ENCODE data around the gene ATP2B2.

Gene ATP2B2

GRCh38 chr3:10510086-10510742, 4.8 kb upstream of the ATP2B2 start:
- no peak for DNase-seq

DNA sequence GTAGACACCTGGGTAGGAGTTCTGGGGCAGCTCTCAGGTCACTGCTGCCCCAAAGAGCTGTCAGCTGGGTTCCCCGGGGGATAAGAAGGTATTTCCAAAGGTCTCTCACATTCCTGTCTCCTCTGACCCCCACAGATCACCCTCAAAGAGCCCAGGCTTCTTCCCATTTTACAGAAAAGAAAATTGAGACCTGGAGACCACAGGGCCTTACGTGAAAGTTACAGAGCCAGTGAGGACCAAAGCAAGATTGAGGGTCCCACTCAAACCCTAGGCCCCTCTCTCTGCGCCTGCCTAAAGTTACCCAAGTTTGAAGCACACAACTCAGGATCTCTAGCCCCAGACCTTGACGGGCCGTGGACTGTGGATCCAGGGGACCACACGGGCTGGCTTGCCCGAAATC, 3.9 kb upstream of the ATP2B2 start:
- DNase-seq = no peak

GRCh38 chr3:10508619-10509260, 3.4 kb upstream of the ATP2B2 start:
- no peak for DNase-seq

- DNase-seq = no peak
These were observed 2.8 kb upstream of the ATP2B2 start for GRCh38 chr3:10508235-10508618.

- no peak for DNase-seq
These were observed 1.9 kb upstream of the ATP2B2 start for GRCh38 chr3:10507331-10507730.

DNA sequence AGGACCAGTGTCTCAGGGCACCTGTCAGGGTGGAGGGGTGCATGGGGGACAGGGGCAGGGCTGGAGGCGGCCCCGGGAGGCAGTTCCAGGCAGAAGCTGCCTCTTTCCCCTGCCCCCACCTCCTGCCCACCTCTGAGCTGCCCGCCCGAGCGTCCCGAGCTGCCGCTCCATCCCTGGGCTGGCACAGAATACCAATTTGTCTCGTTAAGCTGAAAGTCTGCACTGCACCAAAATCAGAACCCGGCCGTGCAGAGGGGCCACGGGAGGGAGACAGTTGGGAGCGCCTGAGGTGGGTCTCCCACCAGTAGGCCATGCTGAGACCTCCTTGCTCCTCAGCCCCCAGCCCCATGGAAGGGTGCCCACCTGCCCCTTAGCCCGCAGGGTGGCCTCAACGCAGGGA, 1.3 kb upstream of the ATP2B2 start:
- no peak for DNase-seq

GRCh38 chr3:10505791-10506585, 602 bp upstream of the ATP2B2 start:
- no peak for DNase-seq

- no peak for DNase-seq
These were observed 976 bp downstream of the ATP2B2 start for GRCh38 chr3:10504171-10505049.

- no peak for DNase-seq
These were observed 2.1 kb downstream of the ATP2B2 start for GRCh38 chr3:10503217-10503796.

- no peak for DNase-seq
These were observed 3.1 kb downstream of the ATP2B2 start for GRCh38 chr3:10502185-10502880.

DNA sequence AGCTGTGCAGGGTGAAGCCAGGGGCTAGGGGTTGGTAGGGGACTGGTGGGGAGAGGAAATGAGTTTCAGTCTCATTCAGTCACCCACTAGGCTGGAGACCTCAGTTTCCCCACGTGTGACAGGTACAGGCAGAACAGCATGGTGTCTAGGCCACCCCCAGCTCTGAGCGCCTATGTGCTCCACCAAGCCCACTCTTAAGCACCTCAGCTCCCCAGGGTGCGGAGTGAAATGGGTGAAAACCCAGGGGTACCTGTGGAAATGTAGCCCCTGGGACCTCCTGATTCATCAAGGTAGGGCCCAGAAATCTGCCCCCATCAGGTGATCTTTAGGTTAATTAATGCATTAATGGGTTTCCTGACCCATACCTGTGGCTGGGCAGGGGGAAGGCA, 3.7 kb downstream of the ATP2B2 start:
- no peak for DNase-seq

DNA sequence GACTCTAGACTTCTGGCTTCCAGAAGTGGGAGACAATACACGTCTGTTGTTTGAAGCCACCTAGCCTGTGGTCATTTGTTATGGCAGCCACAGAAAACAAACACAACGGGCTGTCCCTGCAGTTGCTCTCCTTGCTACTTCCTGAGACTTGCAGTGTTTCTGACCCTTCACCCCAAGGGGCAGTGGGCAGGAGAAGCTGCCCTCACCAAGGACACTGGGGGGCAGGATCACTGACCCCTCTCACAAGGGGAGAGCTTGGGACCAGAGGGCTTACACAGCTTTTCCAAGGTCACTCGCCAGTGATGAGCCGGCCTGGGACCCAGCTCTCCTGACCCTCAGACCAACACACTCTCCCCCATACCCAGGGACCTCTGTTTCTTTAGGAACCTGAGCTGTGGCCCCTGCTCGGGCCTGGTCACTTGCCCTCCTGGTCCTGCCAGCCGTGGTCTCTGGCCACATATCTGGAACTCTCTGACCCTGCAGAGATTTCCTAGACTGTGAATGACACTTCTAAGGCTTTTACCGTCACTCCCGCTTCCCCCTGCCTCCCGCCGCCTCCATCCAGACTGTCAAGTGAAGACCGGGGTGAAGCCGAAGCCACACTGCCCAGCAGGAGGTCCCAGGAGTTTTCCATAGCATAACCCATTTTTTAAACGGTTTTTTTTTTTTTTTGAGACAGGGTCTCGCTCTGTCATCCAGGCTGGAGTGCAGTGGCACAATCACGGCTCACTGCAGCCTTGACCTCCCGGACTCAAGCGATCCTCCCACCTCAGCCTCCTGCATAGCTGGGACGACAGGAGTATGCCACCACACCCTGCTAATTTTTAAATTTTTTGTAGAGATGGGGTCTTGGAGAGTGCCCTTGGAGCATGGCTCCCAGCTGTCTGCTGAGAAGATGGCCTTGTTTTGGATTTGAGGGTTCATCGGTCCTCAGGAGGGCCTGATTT, 4.4 kb downstream of the ATP2B2 start:
- DNase-seq = no peak

- no peak for DNase-seq
These were observed 7.1 kb downstream of the ATP2B2 start for GRCh38 chr3:10498271-10498670.

DNA sequence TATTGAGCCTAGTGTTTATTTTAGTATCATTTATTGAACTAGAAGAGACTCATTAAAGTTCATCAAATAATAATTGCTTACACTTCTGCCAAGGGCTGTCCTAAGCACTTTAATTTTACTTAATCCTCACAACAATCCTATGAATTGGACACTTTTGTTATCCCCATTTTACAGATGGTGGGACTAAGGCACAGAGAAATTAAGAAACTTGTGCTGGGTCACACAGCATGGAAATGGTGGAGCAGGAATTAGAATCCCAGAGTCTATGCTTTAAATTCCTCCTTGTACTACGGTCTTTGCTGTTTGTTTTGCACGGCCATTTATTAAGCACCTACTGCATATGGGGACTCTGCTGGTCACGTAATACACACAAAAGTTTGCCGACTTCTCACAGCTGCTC, 7.9 kb downstream of the ATP2B2 start:
- DNase-seq = no peak

DNA sequence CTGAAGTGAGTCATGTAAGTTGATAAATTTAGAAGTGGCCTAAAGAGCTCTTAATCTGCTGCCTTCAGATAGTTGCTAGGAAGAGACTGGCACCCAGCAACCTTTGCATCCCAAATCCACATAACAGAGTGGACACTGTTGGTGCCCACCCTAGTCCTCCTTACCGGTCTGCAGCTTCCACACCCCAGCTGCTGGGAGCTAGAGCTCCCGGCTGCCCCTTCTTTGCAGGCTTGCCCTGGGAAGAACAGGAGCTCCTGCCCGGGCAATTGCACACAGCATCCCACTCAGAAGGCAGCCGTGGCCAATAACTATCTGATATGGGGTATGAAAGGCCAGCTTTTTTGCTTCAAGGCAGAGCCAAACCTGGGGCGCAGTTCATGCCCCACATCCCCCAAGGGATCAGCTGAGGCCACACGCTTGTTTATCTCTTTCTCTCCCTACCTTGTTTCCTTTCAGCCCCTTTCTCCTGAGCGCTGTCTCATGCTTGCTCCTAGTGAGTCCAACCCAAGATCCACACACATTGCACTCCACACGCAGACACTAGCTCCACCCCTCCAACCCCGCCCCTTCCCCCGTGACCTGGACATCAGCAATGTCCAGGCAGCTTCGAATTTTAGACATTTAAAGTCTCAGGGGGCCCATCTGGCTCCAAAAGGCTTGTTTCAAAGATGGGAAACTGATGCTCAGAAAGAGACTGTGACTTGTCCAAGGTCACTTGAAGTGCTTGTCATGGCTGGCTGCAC, 9.1 kb downstream of the ATP2B2 start:
- no peak for DNase-seq

DNA sequence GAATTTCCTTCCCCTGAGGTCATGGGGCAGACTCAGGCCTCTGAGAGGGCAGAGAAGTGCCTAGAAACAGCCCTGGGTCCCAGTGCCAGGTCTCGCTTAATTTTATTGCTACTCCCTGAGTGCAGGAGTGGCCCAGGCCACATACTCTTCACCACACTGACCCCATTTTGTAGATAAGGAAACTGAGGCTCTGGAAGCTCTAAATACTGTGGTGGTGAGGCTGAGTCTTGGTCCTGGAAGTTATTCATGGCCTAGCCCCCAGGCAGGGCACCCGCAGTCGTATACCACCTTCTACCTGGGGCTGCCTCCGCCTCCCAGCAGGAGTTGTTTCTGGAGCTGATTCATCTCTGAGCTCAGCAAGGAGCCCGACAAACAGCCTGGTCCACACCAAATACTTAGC, 9.8 kb downstream of the ATP2B2 start:
- no peak for DNase-seq

DNA sequence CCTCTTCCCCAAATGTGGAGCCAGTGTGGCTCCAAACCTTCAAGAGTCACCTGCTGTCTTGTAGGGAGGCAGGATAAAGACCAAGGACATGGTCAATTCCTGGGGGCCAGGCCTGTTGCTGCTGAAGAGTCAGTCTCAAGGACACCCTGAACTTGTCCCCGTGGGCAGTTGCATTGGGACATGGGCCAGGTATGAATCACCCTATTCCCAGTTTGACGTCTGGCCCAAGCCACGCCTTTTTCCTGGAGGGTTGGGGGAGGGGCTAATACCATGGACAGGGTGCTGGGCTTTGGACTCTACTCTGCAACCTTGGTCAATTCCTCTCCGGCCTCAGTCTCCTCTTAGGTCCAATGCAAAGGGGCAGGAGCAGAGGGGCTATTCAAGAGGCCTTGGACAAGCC, 10.4 kb downstream of the ATP2B2 start:
- DNase-seq = no peak

- no peak for DNase-seq
These were observed 11.2 kb downstream of the ATP2B2 start for GRCh38 chr3:10494180-10494579.

GRCh38 chr3:10493202-10493589, 12.2 kb downstream of the ATP2B2 start:
- DNase-seq = no peak
